ENCODE data around the gene TOM1L2. TPM values are rescaled to one million over a fixed set of nuclear protein-coding genes. Genes with fewer than 3 reads are reported as not detected.

TOM1L2 gene
- total RNA-seq, 1 donor from 2014 or later = 43.7 TPM

Small RNAs within 50 kb of the gene (microRNA-seq; reads per million reads assigned to microRNA genes)
- gene MIR33B (ENCODE audit: borderline number of aligned reads) (35.6 reads per million, percentile 31 among the genes with 10 or more reads in this experiment), gene MIR6777 (ENCODE audit: borderline number of aligned reads) (not detected)

Other genes with a start within 250 kb of the TOM1L2 start
- 39.9 TPM for gene SREBF1, start 135.4 kb downstream of the TOM1L2 start, total RNA-seq
- gene DRC3, start 462 bp upstream of the TOM1L2 start, total RNA-seq = 0.32 TPM
- 20.8 TPM for gene ATPAF2, start 66.8 kb upstream of the TOM1L2 start, total RNA-seq
- gene GID4, start 67.0 kb upstream of the TOM1L2 start, total RNA-seq = 17.4 TPM
- 36.3 TPM for gene DRG2, start 115.5 kb upstream of the TOM1L2 start, total RNA-seq
- gene MYO15A, start 136.4 kb upstream of the TOM1L2 start, total RNA-seq = 0.71 TPM
- 86.9 TPM for gene ALKBH5, start 211.4 kb upstream of the TOM1L2 start, total RNA-seq

All from mesenteric fat pad (tissue), 1 donor.